MM.1S (cell line): ENCODE results near the gene WASL.

Experiments used
- DNase-seq: peaks from one replicate; pipeline ENCODE4 v3.0.0-alpha.2; 2015
- H2AFZ ChIP-seq: fragments of 300-600 bp; sonication (generic); 2 replicates; pipeline ENCODE4 v1.6.0; 2016; ENCODE audit warnings: antibody characterized with exemption, low read length
- H3F3A ChIP-seq: fragments of 300-600 bp; sonication (generic); 2 replicates; pipeline ENCODE4 v1.6.1; 2016; ENCODE audit warnings: mild to moderate bottlenecking, antibody characterized with exemption, low read length, moderate library complexity, mixed read lengths; ENCODE audit not compliant: insufficient read depth
- H3K27ac ChIP-seq: fragments of 300-600 bp; sonication (generic); 2 replicates; pipeline ENCODE4 v1.5.1; 2016; ENCODE audit warnings: mild to moderate bottlenecking, low read length
- H3K27me3 ChIP-seq: fragments of 300-600 bp; sonication (generic); replicated peaks from 2 replicates; pipeline ENCODE4 v1.6.0; 2016; ENCODE audit warnings: low read length; ENCODE audit not compliant: insufficient read depth
- H3K36me3 ChIP-seq: fragments of 300-600 bp; sonication (generic); replicated peaks from 2 replicates; pipeline ENCODE4 v1.6.1; 2016; ENCODE audit warnings: mild to moderate bottlenecking, low read length, mixed read lengths; ENCODE audit not compliant: insufficient read depth
- H3K4me1 ChIP-seq: fragments of 300-600 bp; sonication (generic); 2 replicates; pipeline ENCODE4 v1.6.1; 2016; ENCODE audit warnings: low read length, mixed read lengths
- H3K4me2 ChIP-seq: fragments of 300-600 bp; sonication (generic); 2 replicates; pipeline ENCODE4 v1.6.0; 2016; ENCODE audit warnings: low read depth, low read length
- H3K4me3 ChIP-seq: fragments of 300-600 bp; sonication (generic); 2 replicates; pipeline ENCODE4 v1.5.1; 2016; ENCODE audit warnings: low read length, mixed read lengths
- H3K79me2 ChIP-seq: fragments of 300-600 bp; sonication (generic); 2 replicates; pipeline ENCODE4 v1.6.1; 2016; ENCODE audit warnings: mixed run types, low read length, mixed read lengths
- H3K9ac ChIP-seq: fragments of 300-600 bp; sonication (generic); 2 replicates; pipeline ENCODE4 v1.6.1; 2016; ENCODE audit warnings: low read length, mixed read lengths
- H3K9me2 ChIP-seq: fragments of 300-600 bp; sonication (generic); replicated peaks from 2 replicates; pipeline ENCODE4 v1.6.1; 2016; ENCODE audit warnings: mild to moderate bottlenecking, low read length, mixed read lengths; ENCODE audit not compliant: insufficient read depth
- H3K9me3 ChIP-seq: fragments of 300-600 bp; sonication (generic); replicated peaks from 2 replicates; pipeline ENCODE4 v1.6.1; 2016; ENCODE audit warnings: mild to moderate bottlenecking, low read length, mixed read lengths; ENCODE audit not compliant: insufficient read depth
- H4K20me1 ChIP-seq: fragments of 300-600 bp; sonication (generic); 2 replicates; pipeline ENCODE4 v1.6.1; 2016; ENCODE audit warnings: mild to moderate bottlenecking, low read length, moderate library complexity, mixed read lengths; ENCODE audit not compliant: insufficient read depth
- CTCF ChIP-seq: fragments of 300-600 bp; sonication (generic); IDR thresholded peaks from 2 replicates; pipeline ENCODE4 v1.5.1; 2016; ENCODE audit warnings: antibody characterized with exemption, low read length, mixed read lengths
- EZH2 ChIP-seq: fragments of 300-600 bp; sonication (generic); optimal IDR thresholded peaks from 2 replicates; pipeline ENCODE3; 2017; ENCODE audit warnings: low read depth, mild to moderate bottlenecking, antibody characterized with exemption, low read length, mixed read lengths
- EZH2phosphoT487 ChIP-seq: fragments of 300-600 bp; sonication (generic); IDR thresholded peaks from 2 replicates; pipeline ENCODE4 v1.6.1; 2018; ENCODE audit warnings: antibody characterized with exemption, low read length

The WASL gene

GRCh38 chr7:123674399-123675180 lies 74.2 kb downstream of the WASL start:
- Histone ChIP-seq H3K79me2 (no peaks in the 10 kb centered on the region), H3K4me2 (no peak overlapping the region), H2AFZ (no peak overlapping the region), H4K20me1 (no peaks in the 10 kb centered on the region), H3K36me3 (no peaks in the 10 kb centered on the region), H3K9me3 (no peaks in the 10 kb centered on the region), H3K9me2 (no peaks in the 10 kb centered on the region), H3K4me1 (no peaks in the 10 kb centered on the region), H3K27ac (no peak overlapping the region), H3K9ac (no peak overlapping the region), H3K4me3 (no peak overlapping the region), H3F3A (no peaks in the 10 kb centered on the region), H3K27me3 (no peaks in the 10 kb centered on the region)
- TF ChIP-seq EZH2 (no peak), CTCF (no peak), EZH2phosphoT487 (no peak)
- DNase-seq, result no peak

GRCh38 chr7:123673752-123674398 lies 74.9 kb downstream of the WASL start:
- DNase-seq, result no peak
- H3F3A ChIP-seq, result no peaks in the 10 kb centered on the region
- H3K27me3 ChIP-seq, result no peaks in the 10 kb centered on the region
- TF ChIP-seq EZH2phosphoT487 (no peak), EZH2 (no peak), CTCF (no peak)
- no peak overlapping the region for H3K4me3 ChIP-seq
- no peaks in the 10 kb centered on the region for H4K20me1 ChIP-seq
- no peak overlapping the region for H3K4me2 ChIP-seq
- no peaks in the 10 kb centered on the region for H3K9me3 ChIP-seq
- no peaks in the 10 kb centered on the region for H3K9me2 ChIP-seq
- no peaks in the 10 kb centered on the region for H3K79me2 ChIP-seq
- no peaks in the 10 kb centered on the region for H3K36me3 ChIP-seq
- H3K27ac ChIP-seq, result no peak overlapping the region
- no peaks in the 10 kb centered on the region for H3K4me1 ChIP-seq
- H2AFZ ChIP-seq, result no peak overlapping the region
- H3K9ac ChIP-seq, result no peak overlapping the region

- Histone ChIP-seq H3K9me2 (no peaks in the 10 kb centered on the region), H3K4me3 (no peak overlapping the region), H3K9ac (no peak overlapping the region), H3K9me3 (no peaks in the 10 kb centered on the region), H3K27me3 (no peaks in the 10 kb centered on the region), H3K4me1 (no peaks in the 10 kb centered on the region), H3K36me3 (no peaks in the 10 kb centered on the region), H3K4me2 (no peak overlapping the region), H3K79me2 (no peaks in the 10 kb centered on the region), H3K27ac (no peak overlapping the region), H3F3A (no peaks in the 10 kb centered on the region), H2AFZ (no peak overlapping the region), H4K20me1 (no peaks in the 10 kb centered on the region)
- DNase-seq, result no peak
- TF ChIP-seq EZH2phosphoT487, result no peak
- TF ChIP-seq CTCF, result no peak
- no peak for TF ChIP-seq EZH2
Observed at GRCh38 chr7:123673137-123673732, 75.6 kb downstream of the WASL start.
